Psoas muscle (tissue), 8 donors: Measurements from ENCODE around the gene TCAP. TPM values are rescaled to one million over a fixed set of nuclear protein-coding genes. Genes with fewer than 3 reads are reported as not detected.

Experiments
- ATAC-seq, 4 donors: fragments of 200-7000 bp; cut with Tn5 transposase; one replicate each; pipeline ENCODE4 v1.9.1; 2020; ENCODE audit warnings: moderate library complexity in 3 of 4, mild to moderate bottlenecking in 2 of 4
- DNase-seq, 2 donors: peaks; one replicate each; pipeline ENCODE4 v3.0.0-alpha.2; 2020
- H3K27ac ChIP-seq: fragments of 200-600 bp; one replicate; pipeline ENCODE4 v1.8.0; 2022
- H3K27me3 ChIP-seq, 3 donors: fragments of 200-600 bp in 1 of 3; one replicate each; pipeline versions ENCODE4 v1.6.1 to v1.8.0; 2013 to 2022; ENCODE audit warnings: low read length in 2 of 3, mild to moderate bottlenecking in 2 of 3, moderate library complexity in 1 of 3; ENCODE audit not compliant: insufficient read depth in 3 of 3
- H3K36me3 ChIP-seq, 2 donors: fragments of 200-600 bp in 1 of 2; one replicate each; pipeline versions ENCODE4 v1.6.1 to v1.8.0; 2013 to 2022; ENCODE audit warnings: low read depth in 1 of 2, mild to moderate bottlenecking in 1 of 2, moderate library complexity in 1 of 2; ENCODE audit not compliant: insufficient read depth in 1 of 2
- H3K4me1 ChIP-seq: fragments of 200-600 bp; one replicate; pipeline ENCODE4 v1.8.0; 2022
- H3K4me3 ChIP-seq: fragments of 200-600 bp; one replicate; pipeline ENCODE4 v1.8.0; 2022; ENCODE audit warnings: mild to moderate bottlenecking
- H3K9me3 ChIP-seq: fragments of 200-600 bp; one replicate; pipeline ENCODE4 v1.8.0; 2022
- CTCF ChIP-seq: fragments of 200-600 bp; IDR thresholded peaks from one replicate; pipeline ENCODE4 v1.8.0; 2022; ENCODE audit warnings: antibody characterized with exemption
- WGBS, 3 donors: extraction: QIAGEN DNeasy Blood & Tissue Kit; methylation state at CpG; one replicate each; pipeline versions ENCODE4 v1.1.6 to v1.1.7; 2013; 5-methylcytosine and 5-hydroxymethylcytosine counted together
- intact Hi-C, 2 donors: fragments of 100-400 bp; cut with DNase I; formaldehyde crosslinking; loops; one replicate each; pipeline versions ENCODE4 v1.11.0 to v1.14.2; 2022
- polyA plus RNA-seq, 3 donors: library from polyadenylated mRNA; stranded (reverse); fragments of 200-250 nt; gene quantifications; one replicate each; pipeline ENCODE4 v1.2.3, GENCODE V29; 2013
- total RNA-seq, 4 donors: library from RNA; stranded (reverse); fragmentation: NEBNext Ultra II Directional in 2 of 4; extraction: Animal tissue kit (Norgen Biotek cat#: 25700) in 2 of 4; gene quantifications; one replicate each; pipeline versions ENCODE4 v1.2.1 to v1.2.4, GENCODE V29; 2021 to 2023
- donor health status: healthy with polysubstance abuse.
- donor health status: DM: no; HTN: no; CAD: no; lungs with moderate emphysema.
- donor health status: Bipolar disorder and iron deficiency.
- donor health status: healthy.
- donor health status: DM: yes; HTN: yes; CAD: no.
- donor health status: DM: no; HTN: no; CAD: no.
- donor health status: DM: no; HTN: no; CAD: no.
- donor health status: DM: yes; HTN: yes; CAD: no.

Gene TCAP
- total and polyA plus RNA-seq, 7 donors: 2,116 to 7,047 (median 3,462) TPM

DNA sequence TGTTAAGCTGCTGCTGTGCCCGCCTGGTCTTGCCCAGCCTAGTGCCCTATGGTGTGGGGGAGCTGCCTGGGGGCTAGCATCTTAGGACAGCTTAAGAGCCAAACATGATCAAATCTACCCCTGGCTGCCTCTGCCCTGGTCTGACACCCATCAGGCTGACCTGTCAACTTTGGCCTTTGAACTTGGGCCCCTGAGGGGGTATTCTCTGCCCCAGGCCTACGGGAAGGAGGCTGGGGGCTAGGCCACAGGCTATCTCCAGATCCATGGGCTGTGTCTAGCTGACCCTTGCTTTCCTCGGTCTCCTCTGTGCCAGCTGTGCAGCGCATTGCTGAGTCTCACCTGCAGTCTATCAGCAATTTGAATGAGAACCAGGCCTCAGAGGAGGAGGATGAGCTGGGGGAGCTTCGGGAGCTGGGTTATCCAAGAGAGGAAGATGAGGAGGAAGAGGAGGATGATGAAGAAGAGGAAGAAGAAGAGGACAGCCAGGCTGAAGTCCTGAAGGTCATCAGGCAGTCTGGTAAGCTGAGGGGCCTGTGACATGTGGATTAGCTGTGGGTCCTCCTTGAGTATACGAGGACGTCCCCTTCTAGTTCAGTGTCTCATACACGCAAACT, 31.5 kb upstream of the TCAP start:
- H3K4me3 ChIP-seq: no peak overlapping the region
- 69 to 84% (median 72%) methylated on average over 8 of the region's 8 CpGs for WGBS, 3 donors
- ATAC-seq: no peak
- no peaks in the 10 kb centered on the region for H3K36me3 ChIP-seq
- no peak for DNase-seq
- intact Hi-C loops: no loop called here
- H3K9me3 ChIP-seq: no peaks in the 10 kb centered on the region
- H3K4me1 ChIP-seq: peaks cover 18% of the 10 kb centered on the region
- no peak for TF ChIP-seq CTCF
- no peak overlapping the region for H3K27ac ChIP-seq
- H3K27me3 ChIP-seq: peaks cover 0 to 14% (median 2%) of the 10 kb centered on the region in 3 donors

DNA sequence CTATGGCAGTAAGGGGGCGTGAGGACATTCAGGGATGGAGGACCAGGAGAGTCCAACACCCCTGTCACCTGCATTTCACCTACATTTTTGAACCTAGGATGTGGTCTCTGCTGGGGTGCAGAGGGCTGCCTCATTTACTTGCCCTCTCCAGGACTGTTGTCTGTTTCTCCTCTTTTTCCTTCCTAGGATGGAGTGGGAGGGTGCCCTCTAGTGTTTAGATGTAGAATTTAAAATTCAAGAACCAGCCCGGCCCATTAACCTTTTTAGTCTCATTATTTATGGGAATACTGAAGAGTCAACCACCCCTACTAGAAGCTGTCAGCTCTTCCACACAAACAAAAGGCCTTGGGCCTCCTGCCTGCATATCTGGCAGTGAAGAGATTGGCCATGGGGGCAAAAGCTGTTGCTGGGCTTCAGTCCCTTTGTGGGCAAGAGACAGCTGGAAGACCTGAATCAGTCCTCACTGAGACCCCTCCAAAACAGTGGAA, 30.7 kb upstream of the TCAP start:
- intact Hi-C loops: no loop called here
- no peaks in the 10 kb centered on the region for H3K36me3 ChIP-seq
- peak; percentile 72 for TF ChIP-seq CTCF
- 44 to 55% (median 44%) methylated on average over 2 of the region's 2 CpGs for WGBS, 3 donors
- DNase-seq (no peak), ATAC-seq (peak in 2 of 4 donors; percentile 27 to 33)
- no peak overlapping the region for H3K27ac ChIP-seq
- no peak overlapping the region for H3K4me3 ChIP-seq
- no peaks in the 10 kb centered on the region for H3K9me3 ChIP-seq
- H3K27me3 ChIP-seq: peaks cover 0 to 6% (median 2%) of the 10 kb centered on the region in 3 donors
- H3K4me1 ChIP-seq: peaks cover 25% of the 10 kb centered on the region

DNA sequence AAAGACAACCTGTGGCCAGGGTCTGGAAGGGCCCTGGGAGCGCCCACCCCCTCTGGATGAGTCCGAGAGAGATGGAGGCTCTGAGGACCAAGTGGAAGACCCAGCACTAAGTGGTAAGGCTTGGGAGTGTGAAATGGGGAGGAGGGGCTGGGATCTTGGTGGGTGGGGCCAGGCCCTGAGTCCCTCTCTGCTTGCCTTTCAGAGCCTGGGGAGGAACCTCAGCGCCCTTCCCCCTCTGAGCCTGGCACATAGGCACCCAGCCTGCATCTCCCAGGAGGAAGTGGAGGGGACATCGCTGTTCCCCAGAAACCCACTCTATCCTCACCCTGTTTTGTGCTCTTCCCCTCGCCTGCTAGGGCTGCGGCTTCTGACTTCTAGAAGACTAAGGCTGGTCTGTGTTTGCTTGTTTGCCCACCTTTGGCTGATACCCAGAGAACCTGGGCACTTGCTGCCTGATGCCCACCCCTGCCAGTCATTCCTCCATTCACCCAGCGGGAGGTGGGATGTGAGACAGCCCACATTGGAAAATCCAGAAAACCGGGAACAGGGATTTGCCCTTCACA, 29.5 kb upstream of the TCAP start:
- no peak for DNase-seq
- peak overlapping the region; percentile 97 for H3K27ac ChIP-seq
- no peaks in the 10 kb centered on the region for H3K36me3 ChIP-seq
- no peak overlapping the region for H3K4me3 ChIP-seq
- no peaks in the 10 kb centered on the region for H3K9me3 ChIP-seq
- 85 to 91% (median 87%) methylated on average over 8 of the region's 8 CpGs for WGBS, 3 donors
- TF ChIP-seq CTCF: no peak
- intact Hi-C loops: loop anchor here in 1 of 2 donors (5.0 kb wide), 1 partner anchor 37 kb away; no protein-coding TSS in a partner anchor
- no peak for ATAC-seq
- peaks cover 37% of the 10 kb centered on the region for H3K4me1 ChIP-seq
- peaks cover 0 to 2% (median 0%) of the 10 kb centered on the region in 3 donors for H3K27me3 ChIP-seq

DNA sequence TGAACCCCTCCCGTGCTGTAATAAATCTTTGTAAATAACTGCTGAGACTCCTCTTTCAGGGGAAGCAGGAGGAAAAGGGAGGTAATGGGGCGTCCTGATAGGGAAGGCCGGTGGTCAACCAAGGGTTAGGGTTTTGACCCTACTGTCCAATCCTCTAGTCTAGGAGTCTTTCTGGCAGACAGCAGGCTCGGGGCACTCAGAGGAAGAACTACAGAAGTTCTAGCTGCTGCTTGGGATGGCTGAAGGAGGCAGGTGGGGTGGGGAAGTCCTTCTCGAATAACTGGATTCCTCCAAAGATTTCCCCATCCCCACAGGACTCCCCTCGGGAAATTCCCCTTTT, 28.6 kb upstream of the TCAP start:
- peak; percentile 4 to 35 (median 16) for ATAC-seq
- WGBS, 3 donors: 11 to 21% (median 16%) methylated on average over 6 of the region's 6 CpGs
- no peaks in the 10 kb centered on the region for H3K9me3 ChIP-seq
- H3K27me3 ChIP-seq: peaks cover 0 to 2% (median 0%) of the 10 kb centered on the region in 3 donors
- intact Hi-C loops: loop anchor here in 1 of 2 donors (5.0 kb wide), 1 partner anchor 36 kb away; no protein-coding TSS in a partner anchor
- no peak for TF ChIP-seq CTCF
- no peaks in the 10 kb centered on the region for H3K36me3 ChIP-seq
- DNase-seq: no peak
- H3K4me3 ChIP-seq: peak overlapping the region; percentile 96
- peaks cover 44% of the 10 kb centered on the region for H3K4me1 ChIP-seq
- H3K27ac ChIP-seq: peak overlapping the region; percentile 97
